ENCODE data around the gene LAP3. TPM values are rescaled to one million over a fixed set of nuclear protein-coding genes. Genes with fewer than 3 reads are reported as not detected.

LAP3 gene
- total RNA-seq = 66.5 TPM

DNA sequence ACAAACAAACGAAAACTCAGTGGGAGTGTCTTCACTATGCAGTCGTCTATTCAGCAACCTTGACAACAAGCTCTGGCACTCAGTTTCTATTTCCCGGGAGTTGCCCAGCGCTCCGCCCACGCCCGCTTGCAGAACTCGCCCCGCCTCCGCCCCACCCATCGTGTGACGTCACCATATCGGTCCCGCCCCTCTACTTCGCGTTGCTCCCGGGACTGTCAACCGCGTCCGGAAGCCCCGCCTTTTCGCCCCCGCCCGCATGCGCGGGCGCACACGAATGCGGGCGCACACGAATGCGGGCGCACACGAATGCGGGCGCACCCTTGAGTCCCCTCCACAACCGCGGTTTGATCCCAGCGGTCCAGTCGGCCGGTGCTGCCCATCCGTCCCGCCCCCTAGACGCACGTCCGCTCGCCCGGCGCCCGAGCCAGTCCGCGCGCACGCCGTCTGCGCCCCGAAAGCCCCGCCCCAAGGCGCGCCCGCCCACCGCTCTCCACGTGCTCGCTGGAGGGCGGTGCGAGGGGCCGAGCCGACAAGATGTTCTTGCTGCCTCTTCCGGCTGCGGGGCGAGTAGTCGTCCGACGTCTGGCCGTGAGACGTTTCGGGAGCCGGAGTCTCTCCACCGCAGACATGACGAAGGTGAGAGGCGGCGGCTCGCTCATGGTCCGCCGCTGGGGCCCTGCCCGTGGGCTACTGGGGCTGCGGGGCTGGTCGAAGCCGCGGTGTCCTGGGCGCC lies at the start of gene LAP3:
LAP3 (plus strand) TSS at position 267 of the 733 bp plus-strand sequence; CDS start at position 535, 268 bp downstream.

DNA sequence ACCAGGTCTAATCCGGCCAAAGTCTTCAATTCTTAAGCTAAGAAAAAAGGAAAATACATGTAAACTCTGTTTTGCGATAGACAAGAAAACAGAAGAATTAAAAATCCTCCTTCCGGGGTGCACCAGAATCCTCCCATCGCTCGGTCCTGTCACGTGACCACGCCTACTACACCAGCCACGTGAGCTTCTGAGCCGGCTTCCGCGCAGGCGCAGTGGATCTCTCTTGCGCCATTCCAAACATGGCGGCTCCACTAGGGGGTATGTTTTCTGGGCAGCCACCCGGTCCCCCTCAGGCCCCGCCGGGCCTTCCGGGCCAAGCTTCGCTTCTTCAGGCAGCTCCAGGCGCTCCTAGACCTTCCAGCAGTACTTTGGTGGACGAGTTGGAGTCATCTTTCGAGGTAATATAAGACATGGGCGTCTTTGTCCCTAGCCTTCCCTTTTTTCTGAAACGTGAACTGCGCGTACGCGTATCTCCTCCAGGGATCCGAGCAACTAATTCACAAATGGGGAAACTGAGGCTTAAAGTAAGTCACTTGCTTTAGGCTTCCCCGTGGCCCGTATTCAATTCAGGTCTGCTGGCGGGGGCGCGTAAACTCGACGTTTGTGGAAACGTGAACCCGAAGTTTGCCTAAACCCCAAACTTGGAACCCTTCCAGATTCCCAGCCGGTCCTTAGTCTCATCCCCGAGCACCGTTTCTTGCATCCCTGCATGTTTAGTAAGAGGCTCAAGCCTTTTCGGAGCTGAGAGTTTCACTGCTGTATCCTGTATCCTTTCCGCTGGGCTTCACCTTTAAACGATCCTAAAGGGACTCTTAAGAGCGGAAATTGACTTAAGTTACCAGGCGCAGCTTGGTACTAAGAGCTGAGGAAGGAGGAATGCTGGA lies 37.7 kb downstream of the LAP3 start, which contains the start of gene MED28:
MED28 (plus strand) TSS at position 226 of the 884 bp plus-strand sequence; CDS start at position 240, 14 bp downstream.

Other genes starting within 250 kb of the LAP3 start
- 37.7 TPM for gene QDPR, start 65.1 kb upstream of the LAP3 start, total RNA-seq
- gene CLRN2, start 62.0 kb upstream of the LAP3 start, total RNA-seq = not detected
- 32.6 TPM for gene MED28, start 37.4 kb downstream of the LAP3 start, total RNA-seq
- gene FAM184B, start 204.4 kb downstream of the LAP3 start, total RNA-seq = 1.6 TPM
- 40.1 TPM for gene DCAF16, start 233.6 kb downstream of the LAP3 start, total RNA-seq
- gene NCAPG, start 233.8 kb downstream of the LAP3 start, total RNA-seq = 12.6 TPM

All from metanephros (tissue), 1 donor.